A549 (cell line): ENCODE results near the gene ADAM30.

Experiments used
- CTCF ChIP-seq: fragments of >200 bp; sonication (Bioruptor Twin); formaldehyde crosslinking; IDR thresholded peaks from 3 replicates; pipeline ENCODE4 v1.5.1; 2016
- MAZ ChIP-seq: fragments of 150-350 bp; IDR thresholded peaks from 2 replicates; pipeline ENCODE4 v1.6.1; 2014; ENCODE audit warnings: antibody characterized with exemption, low read depth, low read length, borderline replicate concordance
- MYC ChIP-seq: IDR thresholded peaks from 2 replicates; pipeline ENCODE4 v1.6.1; 2012; ENCODE audit warnings: mild to moderate bottlenecking, inconsistent platforms, low read length, improper control_type of control experiment, borderline replicate concordance
- RFX5 ChIP-seq: fragments of 450-650 bp; IDR thresholded peaks from 2 replicates; pipeline ENCODE4 v1.7.1; 2014; ENCODE audit warnings: antibody characterized with exemption, mild to moderate bottlenecking, moderate library complexity

- no peak for TF ChIP-seq MAZ
- no peak for TF ChIP-seq CTCF
- TF ChIP-seq RFX5: no peak
- TF ChIP-seq MYC: no peak
Observed at GRCh38 chr1:119866451-119866850, 29.9 kb downstream of the ADAM30 start.
